CD4-positive, alpha-beta T cell treated with Interferon gamma for 1 hour (primary cell): ENCODE measurements around the gene UNC13C.

Source experiments
- DNase-seq: peaks from one replicate; pipeline ENCODE4 v3.0.0-alpha.2; 2020

Gene UNC13C

DNA sequence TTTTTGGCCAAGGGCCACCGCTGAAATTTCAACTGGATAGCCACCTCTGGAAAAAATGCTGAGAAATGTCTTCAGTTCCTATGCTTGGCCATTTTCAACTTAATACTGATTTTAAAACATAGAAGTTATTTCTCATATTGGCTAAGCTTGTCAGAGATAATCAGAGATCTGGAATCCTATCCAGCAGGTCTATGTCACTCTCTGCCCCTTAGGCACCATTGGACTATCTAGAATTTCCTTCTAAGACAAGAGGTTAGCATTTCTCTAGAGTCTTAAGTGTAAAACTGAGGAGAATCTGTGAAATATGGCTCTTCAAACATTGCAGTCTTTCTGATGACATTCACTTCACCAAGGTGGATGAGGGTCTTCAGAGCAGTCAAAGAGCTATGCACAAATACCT lies 597.3 kb downstream of the UNC13C start:
- DNase-seq, result no peak

DNA sequence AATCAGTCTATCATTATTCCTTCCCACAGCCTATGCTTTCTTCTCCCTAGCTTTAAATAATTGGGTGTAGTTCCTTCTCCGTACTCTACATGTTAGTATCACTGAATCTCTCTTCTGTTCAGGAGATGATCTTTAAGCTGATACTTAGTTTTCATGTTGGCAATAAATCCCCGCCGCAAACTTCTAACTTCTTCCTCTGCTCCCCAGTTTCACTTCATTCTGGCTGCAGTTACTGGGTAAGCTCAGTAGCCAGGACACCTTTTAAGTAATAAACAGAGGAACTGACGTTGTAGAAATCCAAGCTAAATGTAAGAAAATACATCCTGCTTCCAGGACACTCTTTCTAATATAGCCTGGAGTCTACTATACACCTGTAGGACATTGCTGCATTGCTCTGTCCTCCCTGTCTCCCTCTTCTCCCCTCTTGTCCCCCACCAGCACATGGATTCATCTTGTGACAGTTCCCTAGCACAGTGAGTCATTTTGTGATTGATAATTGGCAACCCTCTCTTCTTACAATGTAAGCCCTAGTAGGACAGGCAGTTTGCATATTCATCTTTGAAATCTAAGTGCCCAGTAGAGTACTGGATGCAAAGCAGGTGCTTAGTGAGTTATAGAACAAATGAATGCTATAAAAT lies 598.2 kb downstream of the UNC13C start:
- no peak for DNase-seq

DNA sequence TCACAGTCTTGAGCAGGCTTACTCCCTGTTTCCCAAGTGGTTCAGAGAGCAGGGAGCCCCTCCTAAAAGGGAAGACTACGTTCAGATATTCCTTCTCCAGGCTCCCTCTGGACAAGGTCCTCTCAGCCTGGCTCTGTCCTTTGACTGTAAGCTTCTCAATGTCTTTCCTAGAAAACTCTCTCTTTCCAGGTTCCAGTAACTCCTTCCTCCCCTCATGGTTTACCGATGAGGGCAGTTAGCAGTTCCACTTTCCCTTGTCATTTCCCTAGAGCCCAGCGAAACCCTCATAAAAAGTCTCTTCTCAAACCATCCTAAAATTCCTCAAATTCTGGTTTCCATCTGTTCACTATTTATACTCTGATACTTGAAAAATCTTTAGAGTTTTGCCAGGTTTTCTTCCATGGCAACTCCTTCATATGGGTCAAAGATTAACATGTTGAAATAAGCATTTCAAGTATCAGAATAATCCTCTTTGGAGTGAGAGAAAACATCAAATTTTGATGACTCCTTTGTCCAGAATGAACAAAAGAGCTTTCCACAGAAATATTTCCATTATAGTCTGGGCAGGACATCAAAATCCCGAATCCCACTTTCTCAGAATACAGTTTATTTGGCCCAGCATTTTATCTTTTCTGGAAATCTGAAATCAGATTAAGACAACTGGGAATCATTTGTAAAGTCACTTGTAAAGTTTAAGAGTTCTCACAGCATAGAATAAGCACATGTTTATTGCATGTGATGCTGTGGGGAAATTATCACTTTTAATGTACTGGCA lies 599.4 kb downstream of the UNC13C start:
- DNase-seq, result no peak

GRCh38 chr15:54579855-54580254 lies 601.6 kb downstream of the UNC13C start:
- no peak for DNase-seq

GRCh38 chr15:54580643-54581042 lies 602.4 kb downstream of the UNC13C start:
- DNase-seq, result no peak

DNA sequence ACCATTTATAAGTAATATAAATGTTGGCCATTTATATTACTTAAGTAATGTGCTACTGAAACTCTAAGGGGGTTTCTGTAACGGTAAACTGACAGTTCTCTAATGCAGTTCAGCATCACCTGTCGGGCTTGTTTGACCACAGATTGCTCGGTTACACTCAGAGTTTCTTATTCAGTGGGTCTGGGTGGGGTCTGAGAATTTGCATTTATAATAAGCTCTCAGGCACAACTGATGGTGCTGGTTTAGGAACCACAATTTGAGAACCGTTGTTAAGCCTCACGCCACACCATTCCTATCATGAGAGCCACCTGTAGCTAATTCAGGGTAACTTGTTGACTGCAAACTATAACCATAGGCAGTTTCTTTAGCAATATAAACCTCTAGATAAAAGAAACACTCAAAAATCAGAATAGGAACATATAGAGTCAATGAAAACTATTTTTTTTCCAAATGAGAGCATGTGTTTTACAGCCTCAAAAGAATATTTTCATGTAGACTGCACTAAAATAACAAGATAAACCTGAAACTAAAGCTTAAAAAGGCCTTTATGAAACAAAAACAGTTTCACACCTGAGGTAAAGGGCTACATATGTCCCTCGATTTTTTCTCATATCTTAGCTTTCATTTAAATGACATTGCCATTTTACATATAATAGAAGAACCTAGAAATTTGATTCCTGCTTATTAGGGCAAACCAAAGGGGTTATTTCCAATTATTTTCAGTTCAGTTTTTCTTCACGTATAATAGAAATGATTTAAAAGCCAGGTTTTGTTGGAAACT lies 604.8 kb downstream of the UNC13C start:
- no peak for DNase-seq

GRCh38 chr15:54585063-54585462 lies 606.8 kb downstream of the UNC13C start:
- DNase-seq, result no peak

- DNase-seq, result no peak
Measured at GRCh38 chr15:54594115-54594514, 615.9 kb downstream of the UNC13C start.

- DNase-seq, result no peak
Measured at GRCh38 chr15:54599386-54599785, 621.1 kb downstream of the UNC13C start.

- DNase-seq, result no peak
Measured at GRCh38 chr15:54605043-54605442, 626.8 kb downstream of the UNC13C start.

- DNase-seq, result no peak
Measured at GRCh38 chr15:54605556-54605955, 627.3 kb downstream of the UNC13C start.

DNA sequence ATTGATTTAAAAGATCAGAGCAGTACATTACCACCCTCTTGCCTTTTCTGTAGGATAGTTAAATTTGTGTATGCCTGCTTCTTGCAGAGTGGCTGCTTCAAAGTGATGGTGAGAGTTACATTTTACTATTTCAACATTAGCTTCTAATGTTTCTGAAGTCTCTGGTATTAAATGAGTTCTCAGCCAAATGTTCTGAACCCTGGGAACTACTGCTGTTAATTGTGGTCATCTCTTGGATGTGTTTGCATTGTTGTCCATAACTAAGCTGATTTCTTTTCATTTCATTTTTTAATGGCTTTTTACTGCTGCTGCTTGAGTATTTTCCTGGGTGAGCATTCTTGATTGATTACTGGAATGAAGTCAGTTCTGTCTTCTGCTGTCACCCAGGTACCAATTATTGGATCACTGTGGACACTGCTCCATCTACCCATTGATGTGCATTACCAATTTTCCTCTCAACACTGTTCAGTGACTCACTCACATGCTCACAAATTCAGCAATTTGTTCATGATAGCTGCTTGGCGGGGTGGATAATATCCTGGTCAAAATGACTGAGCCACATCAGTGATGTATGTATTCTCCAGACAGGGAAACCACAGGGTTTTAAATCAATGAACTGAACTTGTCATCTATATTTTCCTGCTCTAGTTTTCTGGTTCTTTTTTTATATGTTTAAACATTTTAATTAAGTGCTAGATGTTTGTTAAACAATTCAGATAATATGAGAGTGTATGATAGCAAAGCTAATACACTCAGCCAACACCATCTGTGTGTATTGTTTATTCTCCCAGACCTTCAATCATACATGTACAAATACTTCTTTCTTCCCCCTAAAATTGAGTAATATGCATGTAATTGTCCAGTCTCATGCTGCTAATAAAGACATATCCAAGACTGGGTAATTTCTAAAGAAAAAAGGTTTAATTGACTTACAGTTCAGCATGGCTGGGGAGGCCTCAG lies 630.9 kb downstream of the UNC13C start:
- DNase-seq, result no peak

DNA sequence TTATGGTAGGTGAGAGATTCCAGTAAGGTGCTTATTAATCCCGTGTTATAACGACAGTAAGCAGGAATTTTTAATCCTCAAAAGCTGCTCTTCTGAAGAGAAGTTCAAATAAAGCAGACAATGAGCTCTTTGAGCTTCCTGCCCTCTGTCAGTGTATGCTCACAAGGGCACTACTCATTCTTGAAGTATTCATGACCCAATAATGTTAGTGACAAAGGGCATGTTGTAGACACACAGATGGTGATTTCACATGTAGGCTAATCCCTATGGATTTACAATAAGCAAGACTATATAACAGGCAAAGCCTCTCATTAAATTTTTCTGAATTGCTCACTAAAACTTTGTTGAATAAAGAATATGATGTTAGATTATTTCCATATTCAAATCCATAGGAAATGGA lies 639.9 kb downstream of the UNC13C start:
- DNase-seq, result no peak

- no peak for DNase-seq
Measured at GRCh38 chr15:54619180-54619579, 640.9 kb downstream of the UNC13C start.

GRCh38 chr15:54620916-54621315 lies 642.7 kb downstream of the UNC13C start:
- DNase-seq, result no peak

DNA sequence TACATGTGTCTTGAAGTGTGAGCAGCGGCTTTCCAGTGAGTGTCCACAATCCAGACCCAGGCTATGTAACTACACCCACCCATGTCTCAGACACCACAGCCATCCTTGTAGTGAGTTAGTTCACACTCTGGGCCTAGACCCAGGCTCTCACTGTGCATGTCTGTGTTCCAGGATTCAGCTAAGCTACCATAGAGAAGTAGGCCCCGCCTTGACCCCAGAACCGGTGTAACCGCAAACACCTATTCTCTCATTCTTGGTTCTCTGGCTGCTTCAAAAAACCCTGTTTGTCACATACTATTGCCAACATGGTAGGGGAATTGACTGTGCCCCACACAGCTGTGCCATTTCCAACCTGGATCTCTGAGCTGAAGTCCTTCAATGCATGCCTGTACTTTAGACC lies 657.9 kb downstream of the UNC13C start:
- no peak for DNase-seq

DNA sequence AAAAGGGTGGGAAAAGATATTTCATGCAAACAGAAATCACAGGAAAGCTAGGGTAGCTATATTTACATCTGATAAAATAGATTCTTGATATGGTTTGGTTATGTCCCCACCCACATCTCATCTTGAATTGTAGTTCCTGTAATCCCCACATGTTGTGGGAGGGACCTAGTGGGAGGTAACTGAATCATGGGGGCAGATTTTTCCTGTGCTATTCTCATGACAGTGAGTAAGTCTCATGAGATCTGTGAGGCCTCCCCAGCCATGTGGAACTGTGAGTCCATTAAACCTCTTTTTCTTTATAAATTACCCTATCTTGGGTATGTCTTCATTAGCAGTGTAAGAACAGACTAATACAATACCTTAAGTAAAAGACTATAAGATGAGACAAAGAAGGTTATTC lies 660.4 kb downstream of the UNC13C start:
- DNase-seq, result no peak

GRCh38 chr15:54640873-54641272 lies 662.6 kb downstream of the UNC13C start:
- DNase-seq, result no peak

- DNase-seq, result no peak
Measured at GRCh38 chr15:54644796-54645195, 666.6 kb downstream of the UNC13C start.

GRCh38 chr15:54659646-54660045 lies 681.4 kb downstream of the UNC13C start:
- no peak for DNase-seq

GRCh38 chr15:54660356-54660755 lies 682.1 kb downstream of the UNC13C start:
- no peak for DNase-seq

- no peak for DNase-seq
Measured at GRCh38 chr15:54675241-54675640, 697.0 kb downstream of the UNC13C start.

DNA sequence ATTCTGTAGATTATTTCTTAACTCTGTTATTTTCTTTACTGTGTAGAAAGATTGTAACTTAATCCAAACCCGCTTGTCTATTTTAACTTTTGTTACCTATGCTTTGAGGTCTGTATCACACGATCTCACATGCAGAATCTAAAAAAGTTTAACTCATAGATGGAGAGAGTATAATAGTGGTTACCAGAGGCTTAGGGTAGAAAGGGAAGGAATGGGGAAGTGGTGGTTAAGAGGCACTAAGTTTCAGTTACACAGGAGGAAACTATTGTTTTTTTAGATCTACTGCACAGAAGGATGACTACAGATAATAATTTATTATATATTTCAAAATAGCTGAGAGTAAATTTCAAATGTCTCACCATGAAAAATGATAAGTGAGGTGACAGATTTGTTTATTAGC lies 703.3 kb downstream of the UNC13C start:
- no peak for DNase-seq
